HepG2 (cell line): ENCODE results near the gene TCOF1. TPM values are rescaled to one million over a fixed set of nuclear protein-coding genes. Genes with fewer than 3 reads are reported as not detected.
A peak's percentile ranks its signal among the peaks of the same experiment; 100 is the strongest.

Source experiments
- CENPBD1 ChIP-seq: sonication (generic); formaldehyde crosslinking; IDR thresholded peaks from 2 replicates; pipeline ENCODE4 v1.8.0; 2022; ENCODE audit warnings: missing genetic modification reagents, low read depth, mild to moderate bottlenecking, borderline replicate concordance
- HNRNPL ChIP-seq: fragments of 200-400 bp; formaldehyde crosslinking; IDR thresholded peaks from 2 replicates; pipeline ENCODE4 v1.6.1; 2017; ENCODE audit warnings: mild to moderate bottlenecking, low read depth, low read length
- MAFG ChIP-seq: sonication (generic); formaldehyde crosslinking; IDR thresholded peaks from 2 replicates; pipeline ENCODE4 v1.5.1; 2020; ENCODE audit warnings: mild to moderate bottlenecking, missing genetic modification reagents
- MED1 ChIP-seq: sonication (generic); formaldehyde crosslinking; IDR thresholded peaks from 2 replicates; pipeline ENCODE4 v1.4.0; 2020; ENCODE audit warnings: missing genetic modification reagents
- NFKB2 ChIP-seq: sonication (generic); formaldehyde crosslinking; IDR thresholded peaks from 2 replicates; pipeline ENCODE4 v1.4.0; 2020; ENCODE audit warnings: missing genetic modification reagents, borderline replicate concordance
- NR2F2 ChIP-seq: IDR thresholded peaks from 2 replicates; pipeline ENCODE4 v1.6.1; 2012; ENCODE audit warnings: low read depth, inconsistent platforms, borderline replicate concordance
- TMF1 ChIP-seq: sonication (generic); formaldehyde crosslinking; IDR thresholded peaks from 2 replicates; pipeline ENCODE4 v1.8.1; 2022; ENCODE audit warnings: low read depth, missing genetic modification reagents
- ZFP41 ChIP-seq: sonication (generic); formaldehyde crosslinking; IDR thresholded peaks from 2 replicates; pipeline ENCODE4 v1.4.0; 2020; ENCODE audit warnings: mild to moderate bottlenecking, missing genetic modification reagents, borderline replicate concordance
- ZNF609 ChIP-seq: sonication (generic); formaldehyde crosslinking; IDR thresholded peaks from 2 replicates; pipeline ENCODE4 v1.4.0; 2020; ENCODE audit warnings: mild to moderate bottlenecking, missing genetic modification reagents, borderline replicate concordance
- polyA plus RNA-seq, 8 experiments: library from polyadenylated mRNA; depleted of rRNA in 3 of 8; stranded (reverse) in 7 of 8; unstranded in 1 of 8; fragments of >200 nt; fragmentation: Illumina TruSeq in 4 of 8; extraction: Trizol in 4 of 8; gene quantifications; 2 replicates each; pipeline versions ENCODE4 v1.2.1 to v1.2.3, GENCODE V29; 2011 to 2016; ENCODE audit warnings: low read depth in 4 of 8, missing spikeins in 1 of 8, mixed read lengths in 1 of 8; ENCODE audit not compliant: insufficient read depth in 1 of 8
- total RNA-seq, 5 experiments: library from RNA; depleted of rRNA; stranded (reverse); fragments of >200 nt; fragmentation: Illumina TruSeq; extraction: Trizol; gene quantifications; 2 replicates each; pipeline ENCODE4 v1.2.3, GENCODE V29; 2016; ENCODE audit warnings: low read depth in 1 of 5
- TF ChIP-seq, protein P1 (sequence below), 2 experiments: fragments of 450-650 bp in 1 of 2; sonication (generic) in 1 of 2; formaldehyde crosslinking in 1 of 2; IDR thresholded peaks; 2 replicates each; pipeline versions ENCODE4 v1.6.1 to v1.8.0; 2016 to 2022; ENCODE audit warnings: antibody characterized with exemption in 1 of 2, mild to moderate bottlenecking in 1 of 2, missing genetic modification reagents in 1 of 2
- TF ChIP-seq, protein P2 (sequence below): sonication (generic); formaldehyde crosslinking; IDR thresholded peaks from 2 replicates; pipeline ENCODE4 v1.8.1; 2023; ENCODE audit warnings: mild to moderate bottlenecking, missing genetic modification reagents

The TCOF1 gene
- total and polyA plus RNA-seq, 2 of the 13 experiments (the other 11 are each of a cell fraction or from before 2014, with no cell fraction given): 10.1 to 41.6 TPM

DNA sequence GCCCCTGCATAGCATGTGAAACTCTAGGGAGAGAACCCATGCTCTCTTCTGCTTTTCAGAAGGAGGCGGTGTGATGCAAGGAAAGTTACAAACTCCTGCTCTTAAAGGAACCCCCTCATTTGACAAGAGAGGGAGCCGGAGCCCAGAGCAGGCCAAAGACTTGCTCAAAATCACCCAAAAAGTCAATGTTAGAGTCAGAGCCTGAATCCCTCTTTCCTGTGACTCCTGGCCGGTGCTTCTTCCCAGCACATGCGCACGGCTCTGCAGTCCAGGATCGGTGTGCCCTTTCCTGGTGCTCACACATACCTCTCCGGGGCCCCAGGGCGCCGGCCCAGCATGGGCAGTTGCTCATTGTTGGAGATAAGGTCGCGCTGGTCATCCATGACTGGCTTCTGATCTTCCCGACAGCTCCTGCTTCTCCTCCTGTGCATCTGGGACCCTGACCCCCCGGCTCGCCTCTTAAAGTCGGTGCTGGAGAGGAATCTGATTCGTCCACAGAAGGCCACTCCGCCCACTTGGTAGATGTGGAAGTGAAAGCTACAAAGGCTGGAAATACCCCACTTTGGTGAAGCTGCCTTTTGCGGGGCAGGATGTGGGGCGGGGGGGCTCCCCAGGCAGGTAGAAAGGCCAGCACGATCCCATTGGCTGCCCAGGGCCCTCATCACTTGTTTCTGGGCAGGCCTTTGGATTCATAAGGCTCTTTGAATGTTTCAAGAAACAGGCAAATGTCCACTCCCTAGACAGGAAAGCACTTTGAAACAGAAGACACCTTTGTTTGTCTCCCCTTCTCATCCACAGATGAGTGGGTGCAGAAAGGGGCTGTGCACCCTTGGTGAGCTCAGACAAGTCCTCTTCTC, 55.0 kb downstream of the TCOF1 start, which contains the start of gene CD74 (continued):
- no peak for TF ChIP-seq TMF1 (CRISPR knock-in tag)
- TF ChIP-seq HNRNPL: peak; percentile 73; the same call in 1 of the 2 replicates
- no peak for TF ChIP-seq MED1 (CRISPR knock-in tag)
- no peak for TF ChIP-seq CENPBD1
- TF ChIP-seq, protein P1, sequence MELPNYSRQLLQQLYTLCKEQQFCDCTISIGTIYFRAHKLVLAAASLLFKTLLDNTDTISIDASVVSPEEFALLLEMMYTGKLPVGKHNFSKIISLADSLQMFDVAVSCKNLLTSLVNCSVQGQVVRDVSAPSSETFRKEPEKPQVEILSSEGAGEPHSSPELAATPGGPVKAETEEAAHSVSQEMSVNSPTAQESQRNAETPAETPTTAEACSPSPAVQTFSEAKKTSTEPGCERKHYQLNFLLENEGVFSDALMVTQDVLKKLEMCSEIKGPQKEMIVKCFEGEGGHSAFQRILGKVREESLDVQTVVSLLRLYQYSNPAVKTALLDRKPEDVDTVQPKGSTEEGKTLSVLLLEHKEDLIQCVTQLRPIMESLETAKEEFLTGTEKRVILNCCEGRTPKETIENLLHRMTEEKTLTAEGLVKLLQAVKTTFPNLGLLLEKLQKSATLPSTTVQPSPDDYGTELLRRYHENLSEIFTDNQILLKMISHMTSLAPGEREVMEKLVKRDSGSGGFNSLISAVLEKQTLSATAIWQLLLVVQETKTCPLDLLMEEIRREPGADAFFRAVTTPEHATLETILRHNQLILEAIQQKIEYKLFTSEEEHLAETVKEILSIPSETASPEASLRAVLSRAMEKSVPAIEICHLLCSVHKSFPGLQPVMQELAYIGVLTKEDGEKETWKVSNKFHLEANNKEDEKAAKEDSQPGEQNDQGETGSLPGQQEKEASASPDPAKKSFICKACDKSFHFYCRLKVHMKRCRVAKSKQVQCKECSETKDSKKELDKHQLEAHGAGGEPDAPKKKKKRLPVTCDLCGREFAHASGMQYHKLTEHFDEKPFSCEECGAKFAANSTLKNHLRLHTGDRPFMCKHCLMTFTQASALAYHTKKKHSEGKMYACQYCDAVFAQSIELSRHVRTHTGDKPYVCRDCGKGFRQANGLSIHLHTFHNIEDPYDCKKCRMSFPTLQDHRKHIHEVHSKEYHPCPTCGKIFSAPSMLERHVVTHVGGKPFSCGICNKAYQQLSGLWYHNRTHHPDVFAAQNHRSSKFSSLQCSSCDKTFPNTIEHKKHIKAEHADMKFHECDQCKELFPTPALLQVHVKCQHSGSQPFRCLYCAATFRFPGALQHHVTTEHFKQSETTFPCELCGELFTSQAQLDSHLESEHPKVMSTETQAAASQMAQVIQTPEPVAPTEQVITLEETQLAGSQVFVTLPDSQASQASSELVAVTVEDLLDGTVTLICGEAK (IDR thresholded peaks at IDR 0.05): no peak
- TF ChIP-seq, protein P1 (CRISPR knock-in tag; IDR thresholded peaks at IDR 0.05): no peak
- peak; percentile 57; the same call in 1 of the 2 replicates for TF ChIP-seq NFKB2 (CRISPR knock-in tag)
- peak; percentile 56; the same call in 1 of the 2 replicates for TF ChIP-seq ZNF609 (CRISPR knock-in tag)
- TF ChIP-seq MAFG: no peak
- no peak for TF ChIP-seq ZFP41 (CRISPR knock-in tag)
- no peak for TF ChIP-seq NR2F2
- TF ChIP-seq, protein P2, sequence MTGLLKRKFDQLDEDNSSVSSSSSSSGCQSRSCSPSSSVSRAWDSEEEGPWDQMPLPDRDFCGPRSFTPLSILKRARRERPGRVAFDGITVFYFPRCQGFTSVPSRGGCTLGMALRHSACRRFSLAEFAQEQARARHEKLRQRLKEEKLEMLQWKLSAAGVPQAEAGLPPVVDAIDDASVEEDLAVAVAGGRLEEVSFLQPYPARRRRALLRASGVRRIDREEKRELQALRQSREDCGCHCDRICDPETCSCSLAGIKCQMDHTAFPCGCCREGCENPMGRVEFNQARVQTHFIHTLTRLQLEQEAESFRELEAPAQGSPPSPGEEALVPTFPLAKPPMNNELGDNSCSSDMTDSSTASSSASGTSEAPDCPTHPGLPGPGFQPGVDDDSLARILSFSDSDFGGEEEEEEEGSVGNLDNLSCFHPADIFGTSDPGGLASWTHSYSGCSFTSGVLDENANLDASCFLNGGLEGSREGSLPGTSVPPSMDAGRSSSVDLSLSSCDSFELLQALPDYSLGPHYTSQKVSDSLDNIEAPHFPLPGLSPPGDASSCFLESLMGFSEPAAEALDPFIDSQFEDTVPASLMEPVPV (CRISPR knock-in tag): peak; percentile 27; the same call in 1 of the 2 replicates
